ENCODE results near the gene GPR3.

DNA sequence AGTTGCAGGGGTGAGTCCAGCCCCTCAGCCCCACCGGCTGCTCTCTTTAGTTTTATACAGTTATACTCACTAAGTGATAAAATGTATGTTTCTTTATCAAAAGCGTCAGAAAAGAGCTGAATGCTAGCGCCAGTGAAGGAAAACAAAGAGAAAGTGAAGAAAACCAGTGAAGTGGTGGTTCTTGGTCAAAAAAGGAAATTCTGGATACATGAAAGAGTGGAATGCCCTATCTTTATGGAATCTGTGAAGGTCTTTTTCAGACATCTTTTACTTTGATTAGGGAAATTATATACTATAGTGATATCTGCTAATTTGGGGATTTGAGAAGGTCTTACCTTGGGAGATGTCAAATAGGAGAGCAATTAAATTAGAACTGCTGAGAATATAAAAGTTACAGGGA lies 41.3 kb downstream of the GPR3 start:
- TF ChIP-seq, protein P1, sequence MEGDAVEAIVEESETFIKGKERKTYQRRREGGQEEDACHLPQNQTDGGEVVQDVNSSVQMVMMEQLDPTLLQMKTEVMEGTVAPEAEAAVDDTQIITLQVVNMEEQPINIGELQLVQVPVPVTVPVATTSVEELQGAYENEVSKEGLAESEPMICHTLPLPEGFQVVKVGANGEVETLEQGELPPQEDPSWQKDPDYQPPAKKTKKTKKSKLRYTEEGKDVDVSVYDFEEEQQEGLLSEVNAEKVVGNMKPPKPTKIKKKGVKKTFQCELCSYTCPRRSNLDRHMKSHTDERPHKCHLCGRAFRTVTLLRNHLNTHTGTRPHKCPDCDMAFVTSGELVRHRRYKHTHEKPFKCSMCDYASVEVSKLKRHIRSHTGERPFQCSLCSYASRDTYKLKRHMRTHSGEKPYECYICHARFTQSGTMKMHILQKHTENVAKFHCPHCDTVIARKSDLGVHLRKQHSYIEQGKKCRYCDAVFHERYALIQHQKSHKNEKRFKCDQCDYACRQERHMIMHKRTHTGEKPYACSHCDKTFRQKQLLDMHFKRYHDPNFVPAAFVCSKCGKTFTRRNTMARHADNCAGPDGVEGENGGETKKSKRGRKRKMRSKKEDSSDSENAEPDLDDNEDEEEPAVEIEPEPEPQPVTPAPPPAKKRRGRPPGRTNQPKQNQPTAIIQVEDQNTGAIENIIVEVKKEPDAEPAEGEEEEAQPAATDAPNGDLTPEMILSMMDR (conservative IDR thresholded peaks at IDR 0.05; ENCODE audit: low read length), result no peak
- TF ChIP-seq EZH2phosphoT487 (IDR thresholded peaks at IDR 0.05; ENCODE audit: borderline replicate concordance), result no peak
